Upper lobe of left lung (tissue), 4 donors: ENCODE results near the gene RBM18.

Experiments
- EP300 ChIP-seq, 4 donors: sonication (generic); formaldehyde crosslinking; IDR thresholded peaks; one replicate each; pipeline ENCODE4 v1.5.1; 2017; ENCODE audit warnings: antibody characterized with exemption in 4 of 4, control low read depth in 2 of 4
- POLR2A ChIP-seq, 4 donors: fragments of 450-650 bp; IDR thresholded peaks; one replicate each; pipeline ENCODE4 v1.5.1; 2016 to 2017; ENCODE audit warnings: antibody characterized with exemption in 4 of 4, mild to moderate bottlenecking in 2 of 4
- TF ChIP-seq, protein P1 (sequence below), 6 experiments: fragments of 450-650 bp in 4 of 6; fragments of 200-600 bp in 2 of 6; sonication (generic) in 2 of 6; IDR thresholded peaks; one replicate each; pipeline ENCODE4 v1.5.1; 2016 to 2019; ENCODE audit warnings: antibody characterized with exemption in 6 of 6

DNA sequence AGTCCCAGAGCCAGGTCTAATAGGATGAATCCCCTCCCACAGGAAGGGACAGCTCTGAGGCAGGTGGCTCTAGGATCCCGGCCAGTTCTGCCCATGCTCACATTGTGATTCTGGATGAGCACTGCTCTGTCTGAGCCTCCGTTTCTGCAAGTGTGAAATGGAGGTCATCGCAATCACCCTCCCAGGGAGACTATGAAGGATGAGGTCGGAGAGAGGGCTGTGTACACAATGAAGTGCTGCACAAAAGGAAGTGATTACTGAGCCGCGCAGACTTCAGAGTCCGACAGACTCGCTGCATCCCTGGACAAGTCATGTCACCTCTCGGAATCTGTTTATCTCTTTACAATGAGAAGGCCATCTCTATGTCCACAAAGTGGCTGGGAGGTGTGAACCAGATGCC lies 57.5 kb downstream of the RBM18 start:
- TF ChIP-seq, protein P1, sequence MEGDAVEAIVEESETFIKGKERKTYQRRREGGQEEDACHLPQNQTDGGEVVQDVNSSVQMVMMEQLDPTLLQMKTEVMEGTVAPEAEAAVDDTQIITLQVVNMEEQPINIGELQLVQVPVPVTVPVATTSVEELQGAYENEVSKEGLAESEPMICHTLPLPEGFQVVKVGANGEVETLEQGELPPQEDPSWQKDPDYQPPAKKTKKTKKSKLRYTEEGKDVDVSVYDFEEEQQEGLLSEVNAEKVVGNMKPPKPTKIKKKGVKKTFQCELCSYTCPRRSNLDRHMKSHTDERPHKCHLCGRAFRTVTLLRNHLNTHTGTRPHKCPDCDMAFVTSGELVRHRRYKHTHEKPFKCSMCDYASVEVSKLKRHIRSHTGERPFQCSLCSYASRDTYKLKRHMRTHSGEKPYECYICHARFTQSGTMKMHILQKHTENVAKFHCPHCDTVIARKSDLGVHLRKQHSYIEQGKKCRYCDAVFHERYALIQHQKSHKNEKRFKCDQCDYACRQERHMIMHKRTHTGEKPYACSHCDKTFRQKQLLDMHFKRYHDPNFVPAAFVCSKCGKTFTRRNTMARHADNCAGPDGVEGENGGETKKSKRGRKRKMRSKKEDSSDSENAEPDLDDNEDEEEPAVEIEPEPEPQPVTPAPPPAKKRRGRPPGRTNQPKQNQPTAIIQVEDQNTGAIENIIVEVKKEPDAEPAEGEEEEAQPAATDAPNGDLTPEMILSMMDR (IDR thresholded peaks at IDR 0.05): no peak
- TF ChIP-seq EP300 (IDR thresholded peaks at IDR 0.05): no peak
- no peak for TF ChIP-seq POLR2A (IDR thresholded peaks at IDR 0.05)
